K562 (cell line): Measurements from ENCODE around the gene ATP6V0C. TPM values are rescaled to one million over a fixed set of nuclear protein-coding genes. Genes with fewer than 3 reads are reported as not detected.
A peak's percentile ranks its signal among the peaks of the same experiment; 100 is the strongest.

ENCODE experiments used
- ATAC-seq: fragments of 200-7000 bp; cut with Tn5 transposase; 3 replicates; pipeline ENCODE4 v1.9.1; 2020; ENCODE audit warnings: moderate library complexity
- BruUV-seq: library from RNA; stranded (reverse); fragments of 400-500 nt; replicated peaks from 2 replicates; lab custom pipeline; 2021; lab: Mats Ljungman, UMichigan
- CTCF ChIA-PET: fragments of 300-600 bp; formaldehyde crosslinking; extraction: SDS; loops from one replicate; lab custom pipeline; 2021; ENCODE audit warnings: low intra/inter-chr PET ratio; lab: Yijun Ruan, JAX
- POLR2A ChIA-PET: fragments of 300-600, 350-650 bp; sonication (Branson Sonifier 250); formaldehyde crosslinking; extraction: SDS; loops from one replicate; lab custom pipeline; 2021; ENCODE audit warnings: antibody characterized with exemption, inconsistent platforms; lab: Yijun Ruan, JAX
- DNase-seq, 4 experiments: peaks; one replicate each; pipeline versions ENCODE4 v3.0.0 to v3.0.0-alpha.2; 2011 to 2018; ENCODE audit warnings: low spot score in 3 of 4, mixed read lengths in 3 of 4; ENCODE audit errors: extremely low read depth in 1 of 4
- FAIRE-seq: peaks from 2 replicates; lab custom pipeline; 2011; peaks lifted over from hg19 to GRCh38; lab: Jason Lieb, UNC
- H2AFZ ChIP-seq: 2 replicates; pipeline ENCODE4 v1.6.0; 2011; ENCODE audit warnings: low read depth, low read length, control low read depth, inconsistent platforms
- H3K27ac ChIP-seq: fragments of 200-600 bp; 3 replicates; pipeline ENCODE4 v1.8.0; 2011; ENCODE audit warnings: low read depth, mild to moderate bottlenecking, control low read depth, inconsistent platforms, low read length, moderate library complexity, mixed read lengths; ENCODE audit errors: extremely low read depth
- H3K27me3 ChIP-seq, 2 experiments: fragments of 300-600 bp in 1 of 2; 2 replicates in 1 of 2; 3 replicates in 1 of 2; pipeline versions ENCODE4 v1.6.0 to v1.8.0; 2011; ENCODE audit warnings: inconsistent platforms in 2 of 2, low read length in 2 of 2, mild to moderate bottlenecking in 1 of 2, mixed read lengths in 1 of 2, moderate library complexity in 1 of 2; ENCODE audit not compliant: control insufficient read depth in 2 of 2, insufficient read depth in 2 of 2
- H3K36me3 ChIP-seq: fragments of 300-600 bp; 3 replicates; pipeline ENCODE4 v1.8.0; 2011; ENCODE audit warnings: mild to moderate bottlenecking, low read length, inconsistent platforms; ENCODE audit not compliant: control insufficient read depth, insufficient read depth
- H3K4me1 ChIP-seq, 2 experiments: fragments of 200-600 bp in 1 of 2; replicated peaks in 1 of 2; 2 replicates in 1 of 2; 3 replicates in 1 of 2; pipeline versions ENCODE4 v1.5.1 to v1.8.0; 2011; ENCODE audit warnings: inconsistent platforms in 2 of 2, low read length in 2 of 2, mild to moderate bottlenecking in 1 of 2, mixed read lengths in 1 of 2, moderate library complexity in 1 of 2; ENCODE audit not compliant: control insufficient read depth in 2 of 2, insufficient read depth in 2 of 2
- H3K4me2 ChIP-seq: 2 replicates; pipeline ENCODE4 v1.6.1; 2011; ENCODE audit warnings: low read length, control low read depth, inconsistent platforms, mixed read lengths; ENCODE audit not compliant: insufficient read depth
- H3K4me3 ChIP-seq: fragments of 200-600 bp; sonication (generic), shearing (Covaris generic); 2 replicates; pipeline ENCODE4 v1.5.1; 2016; ENCODE audit warnings: control low read depth, inconsistent platforms
- H3K79me2 ChIP-seq: fragments of 200-600 bp; 3 replicates; pipeline ENCODE4 v1.8.0; 2011; ENCODE audit warnings: low read length, inconsistent platforms; ENCODE audit not compliant: control insufficient read depth, insufficient read depth
- H3K9ac ChIP-seq, 2 experiments: 2 replicates each; pipeline versions ENCODE4 v1.6.0 to v1.6.1; 2011; ENCODE audit warnings: low read depth in 2 of 2, low read length in 2 of 2, control low read depth in 1 of 2, inconsistent platforms in 1 of 2, mild to moderate bottlenecking in 1 of 2, mixed read lengths in 1 of 2; ENCODE audit not compliant: insufficient read depth in 1 of 2
- H3K9me1 ChIP-seq: one replicate; pipeline ENCODE4 v1.6.0; 2011; ENCODE audit warnings: inconsistent platforms, mild to moderate bottlenecking, low read length, moderate library complexity; ENCODE audit not compliant: control insufficient read depth, insufficient read depth
- H3K9me3 ChIP-seq: replicated peaks from 2 replicates; pipeline ENCODE4 v1.5.1; 2011; ENCODE audit warnings: low read depth, low read length, inconsistent platforms; ENCODE audit not compliant: control insufficient read depth, insufficient read depth
- H4K20me1 ChIP-seq: replicated peaks from 2 replicates; pipeline ENCODE4 v1.6.1; 2011; ENCODE audit warnings: low read length, inconsistent platforms, mixed read lengths; ENCODE audit not compliant: control insufficient read depth, insufficient read depth
- MBD2 ChIP-seq: sonication (generic); IDR thresholded peaks from 2 replicates; pipeline ENCODE4 v1.6.1; 2016; ENCODE audit warnings: low read depth, borderline replicate concordance
- MCM5 ChIP-seq: fragments of 450-650 bp; IDR thresholded peaks from 2 replicates; pipeline ENCODE4 v1.6.1; 2016; ENCODE audit warnings: low read depth
- NFXL1 ChIP-seq: fragments of 450-650 bp; formaldehyde crosslinking; IDR thresholded peaks from 2 replicates; pipeline ENCODE4 v1.4.0; 2021; ENCODE audit warnings: mild to moderate bottlenecking
- PHB2 ChIP-seq: fragments of 450-650 bp; IDR thresholded peaks from 2 replicates; pipeline ENCODE4 v1.6.1; 2017; ENCODE audit warnings: low read depth
- RBM14 ChIP-seq: fragments of 200-400 bp; formaldehyde crosslinking; IDR thresholded peaks from 2 replicates; pipeline ENCODE4 v1.6.1; 2018; ENCODE audit warnings: low read depth, mild to moderate bottlenecking, low read length, moderate library complexity, borderline replicate concordance; ENCODE audit not compliant: insufficient read depth
- SPI1 ChIP-seq: IDR thresholded peaks from 2 replicates; pipeline ENCODE4 v1.6.1; 2011; ENCODE audit warnings: low read depth, low read length, control low read depth, borderline replicate concordance
- TGIF2 ChIP-seq: sonication (generic); formaldehyde crosslinking; IDR thresholded peaks from 2 replicates; pipeline ENCODE4 v1.8.1; 2022; ENCODE audit warnings: mild to moderate bottlenecking, missing genetic modification reagents, moderate library complexity
- ZBTB5 ChIP-seq: fragments of 450-650 bp; IDR thresholded peaks from 2 replicates; pipeline ENCODE4 v1.6.1; 2017; ENCODE audit warnings: antibody characterized with exemption
- ZNF316 ChIP-seq: fragments of 450-650 bp; IDR thresholded peaks from 2 replicates; pipeline ENCODE4 v1.6.1; 2016
- ZNF780A ChIP-seq: fragments of 250-450 bp; sonication (Bioruptor Pico); IDR thresholded peaks from 2 replicates; pipeline ENCODE4 v1.5.0; 2021; ENCODE audit warnings: mild to moderate bottlenecking
- WGBS: fragments of 100-300 bp; shearing (Covaris generic); methylation state at CpG from one replicate; pipeline ENCODE4 v1.1.6; 2016; ENCODE audit warnings: low coverage, mixed read lengths; ENCODE audit not compliant: insufficient coverage; ENCODE audit errors: missing lambda C conversion rate; 5-methylcytosine and 5-hydroxymethylcytosine counted together
- in situ Hi-C: fragments of 300-500 bp; cut with MboI; formaldehyde crosslinking; loops from 4 replicates; pipeline ENCODE4 v1.15.0; 2018; ENCODE audit warnings: inconsistent platforms, mixed read lengths
- intact Hi-C: fragments of 100-400 bp; cut with micrococcal nuclease; formaldehyde crosslinking; loops from 2 replicates; pipeline ENCODE4 v1.14.2; 2022
- polyA plus RNA-seq, 8 experiments: library from polyadenylated mRNA; depleted of rRNA in 4 of 8; stranded (reverse) in 5 of 8; unstranded in 3 of 8; fragments of >200 nt; fragmentation: Nextera tagmentation in 2 of 8; fragmentation: Illumina TruSeq in 1 of 8; extraction: Ambion mirVana in 2 of 8; extraction: Trizol in 1 of 8; gene quantifications; 2 replicates each; pipeline versions ENCODE4 v1.2.1 to v1.2.3, GENCODE V29; 2011 to 2014; ENCODE audit warnings: inconsistent platforms in 1 of 8, missing spikeins in 1 of 8
- total RNA-seq, 7 experiments: library from RNA; depleted of rRNA in 6 of 7; stranded (reverse); fragments of >200 nt in 6 of 7; fragmentation: Illumina TruSeq in 2 of 7; extraction: Trizol in 2 of 7; gene quantifications; 2 replicates each; pipeline versions ENCODE4 v1.2.1 to v1.2.3, GENCODE V29; 2011 to 2021; ENCODE audit warnings: low replicate concordance in 1 of 7

Gene ATP6V0C
- total and polyA plus RNA-seq, 9 of the 15 experiments (the other 6 are each of a cell fraction or from before 2014, with no cell fraction given), result 2.9 to 228 (median 22.7) TPM

- DNase-seq, result no peak
- Histone ChIP-seq H3K79me2 (peaks cover 78% of the 10 kb centered on the region), H3K4me3 (no peak overlapping the region), H3K9me3 (no peaks in the 10 kb centered on the region), H3K9me1 (peaks cover 8% of the 10 kb centered on the region), H3K4me2 (no peak overlapping the region), H3K4me1 (peaks cover 54 to 91% of the 10 kb centered on the region in 2 experiments), H3K36me3 (peaks cover 46% of the 10 kb centered on the region), H3K9ac (peak overlapping the region in 1 of 2 experiments; percentile 87; a peak in 3 of 4 replicates), H2AFZ (no peak overlapping the region), H3K27ac (no peak overlapping the region), H4K20me1 (peaks cover 46% of the 10 kb centered on the region), H3K27me3 (no peaks in the 10 kb centered on the region)
- ChIA-PET CTCF (no interaction called here), POLR2A (interaction anchor here (0.6 to 1.3 kb wide), 5 partner anchors 27 to 512 kb away, joined by 3 to 4 read pairs (median 3); partner anchors contain the start of gene TBC1D24)
- FAIRE-seq, result no peak
- intact Hi-C loops (no loop called here), in situ Hi-C loops (no loop called here)
- no TSS peak for BruUV-seq
- 77% methylated on average over 11 of the region's 11 CpGs for WGBS
- TF ChIP-seq ZNF780A (CRISPR knock-in tag), result no peak
- no peak for TF ChIP-seq ZBTB5
- no peak for TF ChIP-seq TGIF2 (CRISPR knock-in tag)
- TF ChIP-seq RBM14, result no peak
- no peak for TF ChIP-seq NFXL1
- no peak for TF ChIP-seq MBD2
- TF ChIP-seq MCM5, result no peak
- peak; percentile 47; the same call in 1 of the 2 replicates for TF ChIP-seq SPI1
- TF ChIP-seq PHB2, result no peak
- 0 out of 2 replicates have a peak, but pooled peaks have one; percentile 5 for TF ChIP-seq ZNF316
- no peak for ATAC-seq
Measured at GRCh38 chr16:2516391-2517240, 2.9 kb downstream of the ATP6V0C start.
